SU-DHL-6 (cell line): ENCODE measurements around the gene CACUL1.

Experiments used
- EZH2phosphoT487 ChIP-seq: fragments of 200-600 bp; sonication (generic), shearing (Covaris generic); conservative IDR thresholded peaks from 2 replicates; pipeline ENCODE4 v1.6.1; 2018; ENCODE audit warnings: mild to moderate bottlenecking, antibody characterized with exemption, low read length, moderate library complexity, mixed read lengths
- TF ChIP-seq, protein P1 (sequence below): fragments of 200-600 bp; sonication (generic); IDR thresholded peaks from one replicate; pipeline ENCODE4 v1.5.1; 2017; ENCODE audit warnings: antibody characterized with exemption, mild to moderate bottlenecking, low read length, moderate library complexity; ENCODE audit not compliant: insufficient read depth, poor library complexity, severe bottlenecking

DNA sequence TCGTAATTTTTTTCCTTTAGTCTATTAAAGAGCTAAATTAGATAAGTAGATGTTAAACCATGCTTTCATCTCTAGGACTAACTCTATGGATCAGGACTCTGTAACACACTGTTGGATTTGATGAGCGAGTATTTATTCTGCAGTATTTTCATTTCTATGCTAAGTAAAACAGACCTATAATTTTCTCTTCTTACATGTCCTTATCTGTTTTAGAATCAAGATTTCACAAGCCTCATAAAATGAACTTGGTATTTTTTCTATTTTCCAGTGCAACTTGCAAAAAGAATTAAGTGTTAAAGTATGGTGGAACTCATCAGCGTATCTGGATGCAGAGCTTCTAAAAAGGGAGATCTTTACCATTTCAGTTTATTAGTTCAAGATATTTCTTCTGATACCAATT, 2.4 kb downstream of the CACUL1 start:
- TF ChIP-seq, protein P1, sequence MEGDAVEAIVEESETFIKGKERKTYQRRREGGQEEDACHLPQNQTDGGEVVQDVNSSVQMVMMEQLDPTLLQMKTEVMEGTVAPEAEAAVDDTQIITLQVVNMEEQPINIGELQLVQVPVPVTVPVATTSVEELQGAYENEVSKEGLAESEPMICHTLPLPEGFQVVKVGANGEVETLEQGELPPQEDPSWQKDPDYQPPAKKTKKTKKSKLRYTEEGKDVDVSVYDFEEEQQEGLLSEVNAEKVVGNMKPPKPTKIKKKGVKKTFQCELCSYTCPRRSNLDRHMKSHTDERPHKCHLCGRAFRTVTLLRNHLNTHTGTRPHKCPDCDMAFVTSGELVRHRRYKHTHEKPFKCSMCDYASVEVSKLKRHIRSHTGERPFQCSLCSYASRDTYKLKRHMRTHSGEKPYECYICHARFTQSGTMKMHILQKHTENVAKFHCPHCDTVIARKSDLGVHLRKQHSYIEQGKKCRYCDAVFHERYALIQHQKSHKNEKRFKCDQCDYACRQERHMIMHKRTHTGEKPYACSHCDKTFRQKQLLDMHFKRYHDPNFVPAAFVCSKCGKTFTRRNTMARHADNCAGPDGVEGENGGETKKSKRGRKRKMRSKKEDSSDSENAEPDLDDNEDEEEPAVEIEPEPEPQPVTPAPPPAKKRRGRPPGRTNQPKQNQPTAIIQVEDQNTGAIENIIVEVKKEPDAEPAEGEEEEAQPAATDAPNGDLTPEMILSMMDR, result no peak
- no peak for TF ChIP-seq EZH2phosphoT487
